ENCODE results near the gene HOXD11. TPM values are rescaled to one million over a fixed set of nuclear protein-coding genes. Genes with fewer than 3 reads are reported as not detected.
A peak's percentile ranks its signal among the peaks of the same experiment; 100 is the strongest.

HOXD11 gene
- total and polyA plus RNA-seq, 2 of the 13 experiments (the other 11 are each of a cell fraction or from before 2014, with no cell fraction given) = not detected

DNA sequence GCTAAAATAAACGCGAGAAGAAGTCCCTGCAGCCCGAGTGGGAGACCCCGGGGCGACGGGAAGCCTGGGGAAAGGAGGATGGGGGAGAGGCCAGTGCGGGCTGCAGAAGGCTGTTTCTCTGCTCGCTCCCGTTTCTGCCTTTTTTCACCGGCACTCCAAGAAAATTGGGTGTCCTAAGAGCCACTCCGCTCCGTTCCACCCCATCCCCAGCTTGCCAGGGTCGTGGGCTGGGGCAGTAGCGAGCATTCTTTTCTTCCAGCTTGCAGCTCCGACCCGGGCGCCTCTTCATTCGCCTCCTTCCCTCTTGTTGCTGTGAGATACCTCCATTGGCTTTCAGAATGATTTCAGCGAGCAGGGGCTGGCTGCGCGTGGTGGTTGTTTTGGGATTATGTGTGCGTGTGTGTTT lies 51.1 kb downstream of the HOXD11 start (continued):
- no peak for TF ChIP-seq SNRNP70 (IDR thresholded peaks at IDR 0.05; ENCODE audit: low read depth, low read length)

DNA sequence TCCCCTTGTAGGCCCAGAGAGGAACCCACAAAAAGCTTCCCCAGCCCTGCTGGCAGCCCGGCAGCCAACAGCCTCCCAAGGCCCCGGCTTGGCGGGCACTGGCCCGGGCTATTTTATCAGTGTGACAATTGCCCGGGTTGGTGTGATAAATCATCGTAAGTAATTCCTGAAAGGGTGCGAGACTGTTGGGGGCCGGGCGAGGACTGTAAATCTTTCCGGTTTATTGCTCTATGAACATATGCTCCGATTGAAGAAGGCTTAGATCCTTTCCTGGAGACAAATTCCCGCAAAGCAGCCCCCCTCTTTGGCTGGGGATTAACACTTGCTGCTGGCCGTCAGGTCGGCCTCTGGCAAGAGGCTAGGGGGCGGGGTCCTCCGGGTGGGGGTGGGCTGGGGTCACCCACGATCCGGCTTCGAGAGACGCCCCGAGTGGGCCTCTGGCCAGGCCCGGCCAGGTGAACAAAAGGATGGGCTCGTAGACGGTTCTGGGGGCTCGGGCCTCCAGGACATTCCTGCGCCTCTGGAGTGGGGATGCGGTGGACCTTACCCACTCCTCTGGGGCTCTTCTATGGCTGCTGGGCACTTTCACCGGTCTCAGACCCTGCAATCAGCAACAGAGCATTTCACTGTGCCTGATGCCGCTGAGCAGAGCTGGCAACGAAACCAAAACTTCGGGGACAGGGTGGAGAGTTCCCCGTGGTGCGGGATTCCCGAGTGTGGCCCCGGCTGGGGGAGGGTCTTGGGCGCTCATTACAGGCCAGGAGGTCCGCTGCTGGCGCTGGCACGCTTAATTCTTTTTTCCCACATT lies 52.0 kb downstream of the HOXD11 start:
- intact Hi-C loops (cut with micrococcal nuclease; ENCODE audit: unreplicated experiment) = no loop called here
- CTCF ChIA-PET (ENCODE audit: low intra/inter-chr PET ratio, low total read pairs) = no interaction called here
- POLR2A ChIA-PET = no interaction called here
- BruUV-seq (replicated peaks) = no TSS peak
- peak; percentile 34 for ATAC-seq
- Histone ChIP-seq H2AFZ (ENCODE audit: low read length) (no peak overlapping the region), H3K27me3 (ENCODE audit: control insufficient read depth in 1 of 2, insufficient read depth in 2 of 2, low read length in 2 of 2) (peaks cover 14 to 98% of the 10 kb centered on the region in 2 experiments), H3K79me2 (ENCODE audit: insufficient read depth, low read length) (no peaks in the 10 kb centered on the region), H4K20me1 (ENCODE audit: insufficient read depth, low read length) (no peaks in the 10 kb centered on the region), H3K27ac (ENCODE audit: extremely low read length, insufficient read depth, low read length) (no peak overlapping the region), H3K9me3 (ENCODE audit: low read length) (no peaks in the 10 kb centered on the region), H3K4me1 (ENCODE audit: insufficient read depth, low read length) (peaks cover 52% of the 10 kb centered on the region), H3K36me3 (replicated peaks in 1 of 2; ENCODE audit: control insufficient read depth in 1 of 2, insufficient read depth in 2 of 2, low read length in 2 of 2) (no peaks in the 10 kb centered on the region), H3K4me2 (ENCODE audit: low read depth, low read length) (peak overlapping the region; percentile 64), H3K4me3 (replicated peaks in 1 of 3; ENCODE audit: insufficient read depth in 1 of 3, low read depth in 2 of 3, low read length in 3 of 3) (peak overlapping the region in 2 of 3 experiments; percentile 29 to 61; a peak in 1 of 6 replicates), H3K9ac (ENCODE audit: insufficient read depth, low read depth, low read length) (no peak overlapping the region)
- 20% methylated on average over 32 of the region's 39 CpGs for WGBS (ENCODE audit: low lambda C conversion rate)
- TF ChIP-seq ZNF333 (CRISPR knock-in tag; IDR thresholded peaks at IDR 0.05; ENCODE audit: borderline replicate concordance) (0 out of 2 replicates have a peak, but pooled peaks have one; percentile 22), ZNF543 (CRISPR knock-in tag; IDR thresholded peaks at IDR 0.05) (no peak)
- DNase-seq (ENCODE audit: low spot score) = no peak
- no peak for FAIRE-seq
- in situ Hi-C loops (cut with HindIII; ENCODE audit: extremely low pct_ligation_motif_present, low pct_unique_long_range_greater_than_20kb) = no loop called here

MicroRNA genes within 50 kb of the gene (microRNA counts, 767-probe panel; counts per million panel counts)
- not detected for microRNA hsa-miR-10b-5p

Small RNAs within 50 kb of the gene (microRNA-seq; reads per million reads assigned to microRNA genes)
- gene MIR10B = 52.9 reads per million, percentile 68 among the genes with 10 or more reads in this experiment

Small RNAs within 50 kb of the gene (small RNA-seq; reads per million reads assigned to genes)
- gene MIR10B (ENCODE audit: insufficient read depth in 2 of 3, insufficient read length in 3 of 3, low read depth in 2 of 3, low replicate concordance in 1 of 3) = 0.20 to 12.6 (median 1.3) reads per million in 3 experiments

Other genes starting within 250 kb of the HOXD11 start
- 25.4 and 30.1 TPM in 2 replicates for gene LNPK, start 105.0 kb upstream of the HOXD11 start, total RNA-seq (2016; rRNA removed; fragmentation: Illumina TruSeq; extraction: Trizol)
- 20.6 and 26.1 TPM in 2 replicates for gene LNPK, start 105.0 kb upstream of the HOXD11 start, polyA plus RNA-seq (2011; rRNA removed)
- not detected in 2 replicates for gene EVX2, start 23.3 kb upstream of the HOXD11 start, total RNA-seq (2016; rRNA removed; fragmentation: Illumina TruSeq; extraction: Trizol)
- not detected in 2 replicates for gene EVX2, start 23.3 kb upstream of the HOXD11 start, polyA plus RNA-seq (2011; rRNA removed)
- not detected in 2 replicates for gene HOXD13, start 14.6 kb upstream of the HOXD11 start, total RNA-seq (2016; rRNA removed; fragmentation: Illumina TruSeq; extraction: Trizol)
- gene HOXD13, start 14.6 kb upstream of the HOXD11 start, polyA plus RNA-seq (2011; rRNA removed) = not detected in 2 replicates
- gene HOXD12, start 7.5 kb upstream of the HOXD11 start, total RNA-seq (2016; rRNA removed; fragmentation: Illumina TruSeq; extraction: Trizol) = not detected in 2 replicates
- not detected in 2 replicates for gene HOXD12, start 7.5 kb upstream of the HOXD11 start, polyA plus RNA-seq (2011; rRNA removed)
- gene HOXD10, start 9.5 kb downstream of the HOXD11 start, total RNA-seq (2016; rRNA removed; fragmentation: Illumina TruSeq; extraction: Trizol) = not detected in 2 replicates
- not detected in 2 replicates for gene HOXD10, start 9.5 kb downstream of the HOXD11 start, polyA plus RNA-seq (2011; rRNA removed)
- not detected in 2 replicates for gene HOXD9, start 15.4 kb downstream of the HOXD11 start, total RNA-seq (2016; rRNA removed; fragmentation: Illumina TruSeq; extraction: Trizol)
- gene HOXD9, start 15.4 kb downstream of the HOXD11 start, polyA plus RNA-seq (2011; rRNA removed) = not detected in 2 replicates
- gene HOXD8, start 22.4 kb downstream of the HOXD11 start, total RNA-seq (2016; rRNA removed; fragmentation: Illumina TruSeq; extraction: Trizol) = not detected in 2 replicates
- not detected in 2 replicates for gene HOXD8, start 22.4 kb downstream of the HOXD11 start, polyA plus RNA-seq (2011; rRNA removed)
- gene HOXD4, start 44.3 kb downstream of the HOXD11 start, total RNA-seq (2016; rRNA removed; fragmentation: Illumina TruSeq; extraction: Trizol) = 0.31 TPM in 1 of 2 replicates, not detected in the other
- not detected in 2 replicates for gene HOXD4, start 44.3 kb downstream of the HOXD11 start, polyA plus RNA-seq (2011; rRNA removed)
- gene HOXD3, start 50.0 kb downstream of the HOXD11 start, total RNA-seq (2016; rRNA removed; fragmentation: Illumina TruSeq; extraction: Trizol) = 0.08 and 0.09 TPM in 2 replicates
- gene HOXD3, start 50.0 kb downstream of the HOXD11 start, polyA plus RNA-seq (2011; rRNA removed) = 0.05 TPM in 1 of 2 replicates, not detected in the other
- 10.0 and 10.4 TPM in 2 replicates for gene HOXD1, start 81.4 kb downstream of the HOXD11 start, total RNA-seq (2016; rRNA removed; fragmentation: Illumina TruSeq; extraction: Trizol)
- 11.4 and 22.3 TPM in 2 replicates for gene HOXD1, start 81.4 kb downstream of the HOXD11 start, polyA plus RNA-seq (2011; rRNA removed)
- gene MTX2, start 162.2 kb downstream of the HOXD11 start, total RNA-seq (2016; rRNA removed; fragmentation: Illumina TruSeq; extraction: Trizol) = 75.7 and 96.1 TPM in 2 replicates
- gene MTX2, start 162.2 kb downstream of the HOXD11 start, polyA plus RNA-seq (2011; rRNA removed) = 41.7 and 58.1 TPM in 2 replicates